Stimulated activated CD8-positive, alpha-beta memory T cell treated with anti-CD3 and anti-CD28 coated beads, Interleukin-7, amount 100 ng/mL, for 4 hours (primary cell): ENCODE results near the gene PRKG1.
"Not testable (repeated sequence)": the region's sequence is repeated elsewhere in the genome, so short reads cannot be mapped to it uniquely, and the experiment has no call there.

Experiments used
- DNase-seq, 2 donors: peaks; one replicate each; pipeline ENCODE4 v3.0.0-alpha.2; 2020; ENCODE audit warnings: low read depth in 2 of 2

The PRKG1 gene

GRCh38 chr10:51654918-51655317 is 580.6 kb downstream of the PRKG1 start:
- DNase-seq: no peak

- DNase-seq: no peak
Measured at GRCh38 chr10:51656503-51656902, 582.2 kb downstream of the PRKG1 start.

- no peak for DNase-seq
Measured at GRCh38 chr10:51658000-51658399, 583.7 kb downstream of the PRKG1 start.

- no peak for DNase-seq
Measured at GRCh38 chr10:51659344-51659743, 585.1 kb downstream of the PRKG1 start.

GRCh38 chr10:51663086-51663485 is 588.8 kb downstream of the PRKG1 start:
- DNase-seq: no peak

- no peak for DNase-seq
Measured at GRCh38 chr10:51666456-51666855, 592.2 kb downstream of the PRKG1 start.

GRCh38 chr10:51667678-51668335 is 593.5 kb downstream of the PRKG1 start:
- DNase-seq: no peak

GRCh38 chr10:51668336-51668689 is 594.0 kb downstream of the PRKG1 start:
- DNase-seq: no peak

- DNase-seq: no peak
Measured at GRCh38 chr10:51669041-51669440, 594.8 kb downstream of the PRKG1 start.

- no peak for DNase-seq
Measured at GRCh38 chr10:51672039-51672535, 597.8 kb downstream of the PRKG1 start.

- no peak for DNase-seq
Measured at GRCh38 chr10:51675088-51675487, 600.8 kb downstream of the PRKG1 start.

- no peak for DNase-seq
Measured at GRCh38 chr10:51679841-51680240, 605.6 kb downstream of the PRKG1 start.

- no peak for DNase-seq
Measured at GRCh38 chr10:51683031-51683691, 608.9 kb downstream of the PRKG1 start.

GRCh38 chr10:51685768-51686167 is 611.5 kb downstream of the PRKG1 start:
- DNase-seq: no peak

GRCh38 chr10:51687296-51687695 is 613.0 kb downstream of the PRKG1 start:
- no peak for DNase-seq

- DNase-seq: not testable (repeated sequence)
Measured at GRCh38 chr10:51688826-51689225, 614.5 kb downstream of the PRKG1 start.

- no peak for DNase-seq
Measured at GRCh38 chr10:51689536-51689935, 615.2 kb downstream of the PRKG1 start.

GRCh38 chr10:51691135-51691534 is 616.8 kb downstream of the PRKG1 start:
- DNase-seq: no peak

GRCh38 chr10:51694086-51694768 is 619.9 kb downstream of the PRKG1 start:
- no peak for DNase-seq

GRCh38 chr10:51696251-51696650 is 622.0 kb downstream of the PRKG1 start:
- DNase-seq: no peak

- no peak for DNase-seq
Measured at GRCh38 chr10:51698473-51699063, 624.3 kb downstream of the PRKG1 start.

GRCh38 chr10:51699145-51699474 is 624.8 kb downstream of the PRKG1 start:
- peak in 1 of 2 donors; percentile 8 for DNase-seq
